HG03103 (cell line): ENCODE results near the gene SMURF2.
"Not testable (repeated sequence)": the region's sequence is repeated elsewhere in the genome, so short reads cannot be mapped to it uniquely, and the experiment has no call there.

Experiments
- ATAC-seq: cut with Tn5 transposase; IDR thresholded peaks from one replicate; pipeline ENCODE4 v1.9.1; 2021; ENCODE audit warnings: low read depth; ENCODE audit not compliant: unreplicated experiment

The SMURF2 gene

GRCh38 chr17:64667807-64668721 lies 6.0 kb upstream of the SMURF2 start:
- ATAC-seq, result not testable (repeated sequence)

GRCh38 chr17:64664299-64664981 lies 2.3 kb upstream of the SMURF2 start:
- ATAC-seq, result not testable (repeated sequence)

- ATAC-seq, result not testable (repeated sequence)
Observed at GRCh38 chr17:64663836-64664235, 1.7 kb upstream of the SMURF2 start.

- no peak for ATAC-seq
Observed at GRCh38 chr17:64662774-64663367, 764 bp upstream of the SMURF2 start.

- ATAC-seq, result no peak
Observed at GRCh38 chr17:64661726-64661975, 456 bp downstream of the SMURF2 start.

- not testable (repeated sequence) for ATAC-seq
Observed at GRCh38 chr17:64660978-64661725, 955 bp downstream of the SMURF2 start.

GRCh38 chr17:64660195-64660977 lies 1.7 kb downstream of the SMURF2 start:
- ATAC-seq, result not testable (repeated sequence)

- ATAC-seq, result no peak
Observed at GRCh38 chr17:64658931-64659330, 3.2 kb downstream of the SMURF2 start.

- no peak for ATAC-seq
Observed at GRCh38 chr17:64657610-64658125, 4.4 kb downstream of the SMURF2 start.

- ATAC-seq, result no peak
Observed at GRCh38 chr17:64655704-64656103, 6.4 kb downstream of the SMURF2 start.

GRCh38 chr17:64653985-64654355 lies 8.1 kb downstream of the SMURF2 start:
- no peak for ATAC-seq

- no peak for ATAC-seq
Observed at GRCh38 chr17:64653325-64653984, 8.7 kb downstream of the SMURF2 start.

- no peak for ATAC-seq
Observed at GRCh38 chr17:64651889-64652288, 10.2 kb downstream of the SMURF2 start.

GRCh38 chr17:64648234-64648633 lies 13.9 kb downstream of the SMURF2 start:
- no peak for ATAC-seq

GRCh38 chr17:64647817-64648216 lies 14.3 kb downstream of the SMURF2 start:
- ATAC-seq, result no peak

- ATAC-seq, result no peak
Observed at GRCh38 chr17:64639516-64639915, 22.6 kb downstream of the SMURF2 start.

GRCh38 chr17:64638552-64639203 lies 23.4 kb downstream of the SMURF2 start:
- ATAC-seq, result no peak

- peak; percentile 86 for ATAC-seq
Observed at GRCh38 chr17:64635647-64636305, 26.3 kb downstream of the SMURF2 start.
